Endodermal cell (in vitro differentiated cells): ENCODE results near the gene STX18. TPM values are rescaled to one million over a fixed set of nuclear protein-coding genes. Genes with fewer than 3 reads are reported as not detected.

ENCODE experiments used
- DNase-seq: peaks from one replicate; pipeline ENCODE4 v3.0.0-alpha.2; 2017
- H3K27ac ChIP-seq: 2 replicates; pipeline ENCODE4 v1.5.1; 2013; ENCODE audit warnings: mild to moderate bottlenecking, low read depth, low read length, moderate library complexity
- H3K27me3 ChIP-seq: 2 replicates; pipeline ENCODE4 v1.6.1; 2013; ENCODE audit warnings: mild to moderate bottlenecking, low read length, moderate library complexity; ENCODE audit not compliant: insufficient read depth, control insufficient read depth, poor library complexity, severe bottlenecking
- H3K36me3 ChIP-seq: 2 replicates; pipeline ENCODE4 v1.7.0; 2013; ENCODE audit warnings: mild to moderate bottlenecking, low read length, moderate library complexity; ENCODE audit not compliant: control insufficient read depth, insufficient read depth
- H3K4me1 ChIP-seq: one replicate; pipeline ENCODE4 v1.7.0; 2013; ENCODE audit warnings: low read length; ENCODE audit not compliant: control insufficient read depth, insufficient read depth
- H3K4me3 ChIP-seq: 2 replicates; pipeline ENCODE4 v1.5.1; 2013; ENCODE audit warnings: mild to moderate bottlenecking, low read length, moderate library complexity
- H3K9ac ChIP-seq: 2 replicates; pipeline ENCODE4 v1.6.1; 2013; ENCODE audit warnings: mild to moderate bottlenecking, low read length, moderate library complexity; ENCODE audit not compliant: poor library complexity, severe bottlenecking; ENCODE audit errors: extremely low read depth
- H3K9me3 ChIP-seq: 2 replicates; pipeline ENCODE4 v1.6.1; 2013; ENCODE audit warnings: mild to moderate bottlenecking, low read length, moderate library complexity; ENCODE audit not compliant: control insufficient read depth
- H3K27ac Mint-ChIP-seq: 2 replicates; pipeline ENCODE4 v1.8.0; 2020; ENCODE audit warnings: mixed read lengths
- H3K27me3 Mint-ChIP-seq: 2 replicates; pipeline ENCODE4 v1.8.0; 2021; ENCODE audit warnings: mild to moderate bottlenecking, mixed read lengths; ENCODE audit not compliant: insufficient read depth
- H3K36me3 Mint-ChIP-seq: 2 replicates; pipeline ENCODE4 v1.8.0; 2020; ENCODE audit warnings: low read depth, mixed read lengths
- H3K4me1 Mint-ChIP-seq: 2 replicates; pipeline ENCODE4 v1.8.0; 2020; ENCODE audit warnings: mixed read lengths
- H3K4me3 Mint-ChIP-seq: 2 replicates; pipeline ENCODE4 v1.8.0; 2020; ENCODE audit warnings: mild to moderate bottlenecking, moderate library complexity, mixed read lengths
- H3K9me3 Mint-ChIP-seq: 2 replicates; pipeline ENCODE4 v1.8.0; 2020; ENCODE audit warnings: mild to moderate bottlenecking, mixed read lengths
- CTCF ChIP-seq: fragments of 200-600 bp; sonication (generic); conservative IDR thresholded peaks from 2 replicates; pipeline ENCODE4 v1.5.0; 2021; ENCODE audit warnings: antibody characterized with exemption, mild to moderate bottlenecking
- WGBS, 2 experiments: methylation state at CpG; one replicate each; pipeline versions ENCODE4 v1.1.5 to v1.1.7; 2013; ENCODE audit warnings: missing lambda C conversion rate in 2 of 2, mixed read lengths in 1 of 2; ENCODE audit not compliant: insufficient coverage in 1 of 2, insufficient read length in 1 of 2; 5-methylcytosine and 5-hydroxymethylcytosine counted together
- total RNA-seq, 2 donors: library from RNA; stranded (reverse); fragmentation: NEBNext Ultra II Directional in 1 of 2; extraction: Animal tissue kit (Norgen Biotek cat#: 25700) in 1 of 2; gene quantifications; 2 replicates in 1 of 2; 3 replicates in 1 of 2; pipeline ENCODE4 v1.2.1, GENCODE V29; 2021

Gene STX18
- total RNA-seq, 2 donors from 2014 or later, result 26.9 to 33.3 TPM

GRCh38 chr4:4479366-4479765, 62.5 kb downstream of the STX18 start:
- Mint-ChIP-seq H3K27me3 (no peaks in the 10 kb centered on the region), H3K4me3 (no peak overlapping the region), H3K4me1 (peaks cover 22% of the 10 kb centered on the region), H3K36me3 (no peaks in the 10 kb centered on the region), H3K27ac (no peak overlapping the region), H3K9me3 (no peaks in the 10 kb centered on the region)
- no peak overlapping the region for H3K9ac ChIP-seq
- no peaks in the 10 kb centered on the region for H3K27me3 ChIP-seq
- no peak for DNase-seq
- no peaks in the 10 kb centered on the region for H3K9me3 ChIP-seq
- WGBS, 2 experiments, result 89 to 95% methylated on average over 1 to 2 of the region's 2 CpGs
- H3K4me1 ChIP-seq, result no peaks in the 10 kb centered on the region
- TF ChIP-seq CTCF, result no peak
- no peaks in the 10 kb centered on the region for H3K36me3 ChIP-seq
- H3K4me3 ChIP-seq, result no peak overlapping the region
- H3K27ac ChIP-seq, result no peak overlapping the region

- no peak overlapping the region for H3K4me3 ChIP-seq
- no peak for DNase-seq
- H3K9ac ChIP-seq, result no peak overlapping the region
- no peaks in the 10 kb centered on the region for H3K9me3 ChIP-seq
- H3K27me3 Mint-ChIP-seq, result no peaks in the 10 kb centered on the region
- no peaks in the 10 kb centered on the region for H3K9me3 Mint-ChIP-seq
- no peaks in the 10 kb centered on the region for H3K4me1 ChIP-seq
- 86 to 92% methylated on average over 2 to 10 of the region's 10 CpGs for WGBS, 2 experiments
- no peaks in the 10 kb centered on the region for H3K27me3 ChIP-seq
- H3K4me1 Mint-ChIP-seq, result peaks cover 22% of the 10 kb centered on the region
- no peak overlapping the region for H3K27ac Mint-ChIP-seq
- H3K27ac ChIP-seq, result no peak overlapping the region
- no peak for TF ChIP-seq CTCF
- no peak overlapping the region for H3K4me3 Mint-ChIP-seq
- no peaks in the 10 kb centered on the region for H3K36me3 Mint-ChIP-seq
- H3K36me3 ChIP-seq, result no peaks in the 10 kb centered on the region
Observed at GRCh38 chr4:4477796-4478195, 64.1 kb downstream of the STX18 start.

GRCh38 chr4:4477391-4477790, 64.5 kb downstream of the STX18 start:
- no peak overlapping the region for H3K27ac Mint-ChIP-seq
- no peaks in the 10 kb centered on the region for H3K27me3 Mint-ChIP-seq
- no peaks in the 10 kb centered on the region for H3K9me3 ChIP-seq
- no peak overlapping the region for H3K9ac ChIP-seq
- no peaks in the 10 kb centered on the region for H3K36me3 ChIP-seq
- peaks cover 22% of the 10 kb centered on the region for H3K4me1 Mint-ChIP-seq
- 76 to 88% methylated on average over 3 of the region's 3 CpGs for WGBS, 2 experiments
- no peaks in the 10 kb centered on the region for H3K36me3 Mint-ChIP-seq
- no peaks in the 10 kb centered on the region for H3K9me3 Mint-ChIP-seq
- H3K4me3 ChIP-seq, result no peak overlapping the region
- no peak overlapping the region for H3K27ac ChIP-seq
- no peak for TF ChIP-seq CTCF
- no peaks in the 10 kb centered on the region for H3K27me3 ChIP-seq
- H3K4me1 ChIP-seq, result no peaks in the 10 kb centered on the region
- H3K4me3 Mint-ChIP-seq, result no peak overlapping the region
- DNase-seq, result no peak
